ENCODE results near the gene SLC8A1.

DNA sequence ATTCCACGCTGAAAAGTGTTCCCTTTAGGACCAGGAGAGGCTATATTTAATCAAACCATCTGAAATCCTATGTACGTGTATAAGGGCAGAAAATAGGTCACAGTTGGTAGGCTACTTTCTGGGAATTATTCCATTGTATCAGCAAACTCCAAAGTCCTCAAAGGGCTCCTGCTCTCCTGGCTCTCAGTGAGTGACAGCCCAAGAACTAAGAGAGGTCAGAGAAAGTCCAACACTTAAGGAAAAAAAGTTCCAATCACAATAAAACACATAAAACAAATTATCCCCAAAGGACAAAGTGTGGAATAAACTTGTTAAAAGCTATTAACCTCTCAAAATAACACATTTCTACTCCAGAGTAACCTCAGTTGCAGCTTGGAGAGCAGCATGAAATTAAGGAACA is 183.3 kb downstream of the SLC8A1 start:
- TF ChIP-seq BACH2 (CRISPR knock-in tag; IDR thresholded peaks at IDR 0.05; ENCODE audit: borderline replicate concordance) (no peak), ARNTL (CRISPR knock-in tag; IDR thresholded peaks at IDR 0.05; ENCODE audit: borderline replicate concordance, low read depth) (no peak), ZNF565 (CRISPR knock-in tag; conservative IDR thresholded peaks at IDR 0.05; ENCODE audit: low read depth) (no peak)
- TF ChIP-seq, protein P1, sequence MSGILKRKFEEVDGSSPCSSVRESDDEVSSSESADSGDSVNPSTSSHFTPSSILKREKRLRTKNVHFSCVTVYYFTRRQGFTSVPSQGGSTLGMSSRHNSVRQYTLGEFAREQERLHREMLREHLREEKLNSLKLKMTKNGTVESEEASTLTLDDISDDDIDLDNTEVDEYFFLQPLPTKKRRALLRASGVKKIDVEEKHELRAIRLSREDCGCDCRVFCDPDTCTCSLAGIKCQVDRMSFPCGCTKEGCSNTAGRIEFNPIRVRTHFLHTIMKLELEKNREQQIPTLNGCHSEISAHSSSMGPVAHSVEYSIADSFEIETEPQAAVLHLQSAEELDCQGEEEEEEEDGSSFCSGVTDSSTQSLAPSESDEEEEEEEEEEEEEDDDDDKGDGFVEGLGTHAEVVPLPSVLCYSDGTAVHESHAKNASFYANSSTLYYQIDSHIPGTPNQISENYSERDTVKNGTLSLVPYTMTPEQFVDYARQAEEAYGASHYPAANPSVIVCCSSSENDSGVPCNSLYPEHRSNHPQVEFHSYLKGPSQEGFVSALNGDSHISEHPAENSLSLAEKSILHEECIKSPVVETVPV (CRISPR knock-in tag; IDR thresholded peaks at IDR 0.05), result no peak

Data from SK-N-SH treated with all-trans-retinoic acid at 6 μM for 48 hours (cell line).